ENCODE measurements around the gene SMPD4. TPM values are rescaled to one million over a fixed set of nuclear protein-coding genes. Genes with fewer than 3 reads are reported as not detected.
"Not testable (repeated sequence)": the region's sequence is repeated elsewhere in the genome, so short reads cannot be mapped to it uniquely, and the experiment has no call there.

The SMPD4 gene
- total RNA-seq, 1 donor = 20.3 TPM

- no peak for DNase-seq (ENCODE audit: low read depth)
- H3K4me3 ChIP-seq (ENCODE audit: low read depth, low read length) = no peak overlapping the region
- no peak for TF ChIP-seq CTCF (IDR thresholded peaks at IDR 0.05; ENCODE audit: insufficient read depth, low read depth, low read length)
Measured at GRCh38 chr2:130165293-130166016, 15.9 kb downstream of the SMPD4 start.

GRCh38 chr2:130162968-130163367 lies 18.4 kb downstream of the SMPD4 start:
- no peak overlapping the region for H3K4me3 ChIP-seq (ENCODE audit: low read depth, low read length)
- no peak for TF ChIP-seq CTCF (IDR thresholded peaks at IDR 0.05; ENCODE audit: insufficient read depth, low read depth, low read length)
- no peak for DNase-seq (ENCODE audit: low read depth)

GRCh38 chr2:130162486-130162885 lies 18.9 kb downstream of the SMPD4 start:
- not testable (repeated sequence) for H3K4me3 ChIP-seq (ENCODE audit: low read depth, low read length); DNase-seq (ENCODE audit: low read depth)

- DNase-seq (ENCODE audit: low read depth); H3K4me3 ChIP-seq (ENCODE audit: low read depth, low read length): not testable (repeated sequence)
Measured at GRCh38 chr2:130160838-130161705, 20.3 kb downstream of the SMPD4 start.

GRCh38 chr2:130160131-130160530 lies 21.3 kb downstream of the SMPD4 start:
- H3K4me3 ChIP-seq (ENCODE audit: low read depth, low read length) = no peak overlapping the region
- no peak for DNase-seq (ENCODE audit: low read depth)
- no peak for TF ChIP-seq CTCF (IDR thresholded peaks at IDR 0.05; ENCODE audit: insufficient read depth, low read depth, low read length)

- not testable (repeated sequence) for DNase-seq (ENCODE audit: low read depth); H3K4me3 ChIP-seq (ENCODE audit: low read depth, low read length)
Measured at GRCh38 chr2:130159376-130159775, 22.0 kb downstream of the SMPD4 start.

- DNase-seq (ENCODE audit: low read depth) = no peak
- TF ChIP-seq CTCF (IDR thresholded peaks at IDR 0.05; ENCODE audit: insufficient read depth, low read depth, low read length) = no peak
- no peak overlapping the region for H3K4me3 ChIP-seq (ENCODE audit: low read depth, low read length)
Measured at GRCh38 chr2:130158631-130159030, 22.8 kb downstream of the SMPD4 start.

GRCh38 chr2:130157825-130158514 lies 23.4 kb downstream of the SMPD4 start:
- H3K4me3 ChIP-seq (ENCODE audit: low read depth, low read length); DNase-seq (ENCODE audit: low read depth): not testable (repeated sequence)

GRCh38 chr2:130157354-130157753 lies 24.0 kb downstream of the SMPD4 start:
- DNase-seq (ENCODE audit: low read depth) = not testable (repeated sequence)

More at GRCh38 chr2:130157354-130157753, 24.0 kb downstream of the SMPD4 start:
- H3K4me3 ChIP-seq (ENCODE audit: low read depth, low read length) = not testable (repeated sequence)
